IMR-90 (cell line): Measurements from ENCODE around the gene PIAS4. TPM values are rescaled to one million over a fixed set of nuclear protein-coding genes. Genes with fewer than 3 reads are reported as not detected.

Source experiments
- ATAC-seq: fragments of 200-7000 bp; cut with Tn5 transposase; 2 replicates; pipeline ENCODE4 v1.9.1; 2020; ENCODE audit warnings: low read depth, mild to moderate bottlenecking, moderate library complexity
- BruUV-seq: library from RNA; stranded (reverse); fragments of 400-500 nt; replicated peaks from 2 replicates; lab custom pipeline; 2021; lab: Mats Ljungman, UMichigan
- CTCF ChIA-PET: fragments of 300-600 bp; formaldehyde crosslinking; extraction: SDS; loops from one replicate; lab custom pipeline; 2021; ENCODE audit warnings: antibody characterized with exemption; lab: Yijun Ruan, JAX
- POLR2A ChIA-PET: fragments of 300-600 bp; sonication (Branson Sonifier 250); formaldehyde crosslinking; loops from one replicate; lab custom pipeline; 2022; ENCODE audit warnings: antibody characterized with exemption; ENCODE audit not compliant: unreplicated experiment; lab: Charles Lee
- DNase-seq: peaks from one replicate; pipeline ENCODE4 v3.0.0; 2013
- H2AFZ ChIP-seq: replicated peaks from 2 replicates; pipeline ENCODE3; 2013; ENCODE audit warnings: low read length, mild to moderate bottlenecking; ENCODE audit not compliant: poor library complexity
- H2AK5ac ChIP-seq: 2 replicates; pipeline ENCODE4 v1.6.1; 2013; ENCODE audit warnings: low read depth, low read length, inconsistent platforms
- H2AK9ac ChIP-seq: replicated peaks from 2 replicates; pipeline ENCODE3; 2013; ENCODE audit warnings: mild to moderate bottlenecking, low read depth, low read length, moderate library complexity; ENCODE audit not compliant: poor library complexity
- H2BK120ac ChIP-seq: 2 replicates; pipeline ENCODE4 v1.6.1; 2013; ENCODE audit warnings: low read depth, low read length, inconsistent platforms
- H2BK15ac ChIP-seq: 3 replicates; pipeline ENCODE4 v1.6.1; 2013; ENCODE audit warnings: low read depth, low read length, inconsistent platforms
- H2BK20ac ChIP-seq: 2 replicates; pipeline ENCODE4 v1.6.1; 2013; ENCODE audit warnings: low read depth, mild to moderate bottlenecking, inconsistent platforms, low read length, moderate library complexity
- H2BK5ac ChIP-seq: 2 replicates; pipeline ENCODE4 v1.6.1; 2013; ENCODE audit warnings: mild to moderate bottlenecking, low read depth, low read length, inconsistent platforms; ENCODE audit not compliant: poor library complexity, severe bottlenecking
- H3K14ac ChIP-seq: replicated peaks from 2 replicates; pipeline ENCODE4 v1.6.1; 2013; ENCODE audit warnings: low read depth, low read length, inconsistent platforms
- H3K18ac ChIP-seq: 2 replicates; pipeline ENCODE4 v1.6.1; 2013; ENCODE audit warnings: low read depth, low read length, control low read depth
- H3K23ac ChIP-seq: 2 replicates; pipeline ENCODE4 v1.6.1; 2013; ENCODE audit warnings: low read depth, low read length, inconsistent platforms
- H3K27ac ChIP-seq: 2 replicates; pipeline ENCODE4 v1.5.1; 2013; ENCODE audit warnings: mild to moderate bottlenecking, control low read depth, low read length; ENCODE audit not compliant: insufficient read depth
- H3K27me3 ChIP-seq: 2 replicates; pipeline ENCODE4 v1.6.1; 2013; ENCODE audit warnings: low read length; ENCODE audit not compliant: control insufficient read depth, insufficient read depth
- H3K36me3 ChIP-seq: 2 replicates; pipeline ENCODE4 v1.6.1; 2013; ENCODE audit warnings: low read length, mixed read lengths; ENCODE audit not compliant: control insufficient read depth, insufficient read depth
- H3K4ac ChIP-seq: 2 replicates; pipeline ENCODE4 v1.6.1; 2013; ENCODE audit warnings: low read depth, low read length, inconsistent platforms
- H3K4me1 ChIP-seq: 2 replicates; pipeline ENCODE4 v1.6.1; 2013; ENCODE audit warnings: low read length, mixed read lengths; ENCODE audit not compliant: control insufficient read depth, insufficient read depth
- H3K4me2 ChIP-seq: 2 replicates; pipeline ENCODE4 v1.6.1; 2013; ENCODE audit warnings: low read depth, mild to moderate bottlenecking, control low read depth, low read length, moderate library complexity
- H3K4me3 ChIP-seq: 2 replicates; pipeline ENCODE4 v1.5.1; 2013; ENCODE audit warnings: low read depth, mild to moderate bottlenecking, control low read depth, low read length, moderate library complexity; ENCODE audit not compliant: insufficient read depth
- H3K56ac ChIP-seq: 2 replicates; pipeline ENCODE4 v1.6.1; 2013; ENCODE audit warnings: low read length, inconsistent platforms; ENCODE audit not compliant: insufficient read depth; ENCODE audit errors: extremely low read depth
- H3K79me1 ChIP-seq, 2 experiments: 2 replicates each; pipeline ENCODE4 v1.6.1; 2013; ENCODE audit warnings: low read length in 2 of 2, inconsistent platforms in 1 of 2, low read depth in 1 of 2
- H3K9ac ChIP-seq: 2 replicates; pipeline ENCODE4 v1.6.1; 2013; ENCODE audit warnings: low read depth, low read length, control low read depth
- H3K9me1 ChIP-seq: 2 replicates; pipeline ENCODE4 v1.6.1; 2013; ENCODE audit warnings: low read length, inconsistent platforms; ENCODE audit not compliant: insufficient read depth
- H3K9me3 ChIP-seq: 2 replicates; pipeline ENCODE4 v1.6.1; 2013; ENCODE audit warnings: low read length; ENCODE audit not compliant: control insufficient read depth, insufficient read depth
- H4K20me1 ChIP-seq: 2 replicates; pipeline ENCODE4 v1.6.1; 2013; ENCODE audit warnings: low read length, inconsistent platforms; ENCODE audit not compliant: insufficient read depth
- H4K5ac ChIP-seq: 2 replicates; pipeline ENCODE4 v1.6.1; 2013; ENCODE audit warnings: mild to moderate bottlenecking, low read depth, low read length, control low read depth
- H4K8ac ChIP-seq, 2 experiments: 2 replicates each; pipeline ENCODE4 v1.6.1; 2013; ENCODE audit warnings: low read depth in 2 of 2, low read length in 2 of 2, control low read depth in 1 of 2, inconsistent platforms in 1 of 2
- H4K91ac ChIP-seq: 2 replicates; pipeline ENCODE4 v1.6.1; 2013; ENCODE audit warnings: low read depth, low read length, inconsistent platforms; ENCODE audit not compliant: insufficient read depth
- BHLHE40 ChIP-seq: fragments of 150-350 bp; IDR thresholded peaks from 2 replicates; pipeline ENCODE4 v1.6.1; 2016; ENCODE audit warnings: mild to moderate bottlenecking, low read depth, low read length
- CEBPB ChIP-seq: IDR thresholded peaks from 2 replicates; pipeline ENCODE4 v1.6.1; 2012; ENCODE audit warnings: low read depth, low read length, improper control_type of control experiment
- CTCF ChIP-seq: conservative IDR thresholded peaks from 2 replicates; pipeline ENCODE4 v1.5.1; 2012; ENCODE audit warnings: mild to moderate bottlenecking, low read depth, low read length, improper control_type of control experiment
- ELK1 ChIP-seq: fragments of 150-350 bp; IDR thresholded peaks from 2 replicates; pipeline ENCODE4 v1.6.1; 2016; ENCODE audit warnings: low read depth, mild to moderate bottlenecking, low read length, moderate library complexity, borderline replicate concordance
- FOS ChIP-seq: fragments of 150-350 bp; IDR thresholded peaks from 2 replicates; pipeline ENCODE4 v1.6.1; 2016; ENCODE audit warnings: low read depth, low read length
- MAFK ChIP-seq: IDR thresholded peaks from 2 replicates; pipeline ENCODE4 v1.6.1; 2012; ENCODE audit warnings: low read depth, low read length, improper control_type of control experiment
- MAZ ChIP-seq: IDR thresholded peaks from 2 replicates; pipeline ENCODE4 v1.6.1; 2012; ENCODE audit warnings: low read depth, mild to moderate bottlenecking, low read length, improper control_type of control experiment, moderate library complexity, borderline replicate concordance
- MXI1 ChIP-seq: IDR thresholded peaks from 2 replicates; pipeline ENCODE4 v1.6.1; 2012; ENCODE audit warnings: low read depth, mild to moderate bottlenecking, low read length, moderate library complexity, borderline replicate concordance
- NFE2L2 ChIP-seq: fragments of 150-350 bp; IDR thresholded peaks from 2 replicates; pipeline ENCODE4 v1.6.1; 2016; ENCODE audit warnings: low read depth, mild to moderate bottlenecking, low read length
- POLR2A ChIP-seq: IDR thresholded peaks from 2 replicates; pipeline ENCODE4 v1.6.1; 2012; ENCODE audit warnings: mild to moderate bottlenecking, low read depth, low read length
- RAD21 ChIP-seq: IDR thresholded peaks from 2 replicates; pipeline ENCODE4 v1.6.1; 2012; ENCODE audit warnings: low read length, improper control_type of control experiment
- RCOR1 ChIP-seq: IDR thresholded peaks from 2 replicates; pipeline ENCODE4 v1.6.1; 2012; ENCODE audit warnings: mild to moderate bottlenecking, low read length, improper control_type of control experiment; ENCODE audit not compliant: insufficient replicate concordance
- RFX5 ChIP-seq: IDR thresholded peaks from 2 replicates; pipeline ENCODE4 v1.8.0; 2012; ENCODE audit warnings: low read depth, mild to moderate bottlenecking, low read length, moderate library complexity
- USF2 ChIP-seq: fragments of 150-350 bp; IDR thresholded peaks from 2 replicates; pipeline ENCODE4 v1.6.1; 2017; ENCODE audit warnings: mild to moderate bottlenecking, antibody characterized with exemption, low read length, low read depth
- WGBS, 2 experiments: methylation state at CpG; one replicate each; pipeline versions ENCODE4 v1.1.5 to v1.1.7; 2013; ENCODE audit warnings: missing lambda C conversion rate in 2 of 2; ENCODE audit not compliant: insufficient read length in 1 of 2; ENCODE audit errors: extremely low coverage in 2 of 2; 5-methylcytosine and 5-hydroxymethylcytosine counted together
- dilution Hi-C: fragments of 300-500 bp; cut with HindIII; formaldehyde crosslinking; loops from one replicate; pipeline ENCODE4 v1.14.3; 2018; ENCODE audit warnings: low sequenced_read_pairs; ENCODE audit not compliant: unreplicated experiment
- in situ Hi-C: fragments of 300-500 bp; cut with MboI; formaldehyde crosslinking; loops from 3 replicates; pipeline ENCODE4 v1.14.3; 2019; ENCODE audit warnings: low sequenced_read_pairs, inconsistent platforms, mixed read lengths
- intact Hi-C: fragments of 100-400 bp; cut with micrococcal nuclease; formaldehyde crosslinking; loops from 2 replicates; pipeline ENCODE4 v1.10.0; 2022
- polyA plus RNA-seq, 3 experiments: library from polyadenylated mRNA; depleted of rRNA; stranded (reverse); fragments of >200 nt; gene quantifications; 2 replicates each; pipeline ENCODE4 v1.2.3, GENCODE V29; 2012; ENCODE audit warnings: low replicate concordance in 1 of 3
- total RNA-seq: library from RNA; depleted of rRNA; stranded (reverse); fragments of >200 nt; gene quantifications from 2 replicates; pipeline ENCODE4 v1.2.3, GENCODE V29; 2012

Gene PIAS4
- total and polyA plus RNA-seq, 2 of the 4 experiments (the other 2 are of a cell fraction) = 12.1 to 13.6 TPM

GRCh38 chr19:3982701-3983541 lies 24.6 kb upstream of the PIAS4 start:
- Histone ChIP-seq H2BK120ac (no peak overlapping the region), H3K9me3 (no peaks in the 10 kb centered on the region), H3K36me3 (peaks cover 62% of the 10 kb centered on the region), H3K27ac (no peak overlapping the region), H3K4ac (no peak overlapping the region), H2AK5ac (no peak overlapping the region), H4K20me1 (peaks cover 73% of the 10 kb centered on the region), H2BK15ac (no peak overlapping the region), H2BK20ac (no peak overlapping the region), H3K14ac (0 out of 2 replicates have a peak overlapping the region, but pooled peaks have one; percentile 98), H4K91ac (no peak overlapping the region), H3K27me3 (no peaks in the 10 kb centered on the region), H2BK5ac (no peak overlapping the region), H3K4me2 (peak overlapping the region; percentile 94), H3K9ac (peak overlapping the region; percentile 98), H2AFZ (no peak overlapping the region), H3K9me1 (0 out of 2 replicates have a peak, but pooled peaks cover 7% of the 10 kb centered on the region), H3K4me3 (peak overlapping the region; percentile 79; the same call in 1 of the 2 replicates), H4K8ac (no peak overlapping the region), H3K79me1 (peaks cover 5 to 73% of the 10 kb centered on the region in 2 experiments; a peak in 3 of 4 replicates), H3K4me1 (peaks cover 13% of the 10 kb centered on the region), H2AK9ac (peak overlapping the region; percentile 4), H3K23ac (peak overlapping the region; percentile 98; the same call in 1 of the 2 replicates), H4K5ac (no peak overlapping the region), H3K18ac (no peak overlapping the region), H3K56ac (no peak overlapping the region)
- TF ChIP-seq POLR2A (peak; percentile 53; the same call in 1 of the 2 replicates), MAZ (0 out of 2 replicates have a peak, but pooled peaks have one; percentile 12), ELK1 (no peak), RAD21 (no peak), CTCF (no peak), CEBPB (no peak), USF2 (no peak), FOS (peak; percentile 43), MXI1 (peak; percentile 70; the same call in 1 of the 2 replicates), NFE2L2 (no peak), BHLHE40 (no peak), RCOR1 (no peak), MAFK (no peak), RFX5 (no peak)
- ChIA-PET POLR2A (no interaction called here), CTCF (no interaction called here)
- intact Hi-C loops = no loop called here
- in situ Hi-C loops = no loop called here
- ATAC-seq = peak; percentile 5; the same call in 1 of the 2 replicates
- dilution Hi-C loops = no loop called here
- BruUV-seq = TSS peak; percentile 76
- 93% methylated on average over 21 of the region's 40 CpGs; no CpG with 5 or more reads in 1 of the 2 experiments for WGBS, 2 experiments
- DNase-seq = peak; percentile 74
